ENCODE measurements around the gene KCNAB3. TPM values are rescaled to one million over a fixed set of nuclear protein-coding genes. Genes with fewer than 3 reads are reported as not detected.

Gene KCNAB3
- total RNA-seq, 1 donor from 2014 or later: 0.06 TPM

DNA sequence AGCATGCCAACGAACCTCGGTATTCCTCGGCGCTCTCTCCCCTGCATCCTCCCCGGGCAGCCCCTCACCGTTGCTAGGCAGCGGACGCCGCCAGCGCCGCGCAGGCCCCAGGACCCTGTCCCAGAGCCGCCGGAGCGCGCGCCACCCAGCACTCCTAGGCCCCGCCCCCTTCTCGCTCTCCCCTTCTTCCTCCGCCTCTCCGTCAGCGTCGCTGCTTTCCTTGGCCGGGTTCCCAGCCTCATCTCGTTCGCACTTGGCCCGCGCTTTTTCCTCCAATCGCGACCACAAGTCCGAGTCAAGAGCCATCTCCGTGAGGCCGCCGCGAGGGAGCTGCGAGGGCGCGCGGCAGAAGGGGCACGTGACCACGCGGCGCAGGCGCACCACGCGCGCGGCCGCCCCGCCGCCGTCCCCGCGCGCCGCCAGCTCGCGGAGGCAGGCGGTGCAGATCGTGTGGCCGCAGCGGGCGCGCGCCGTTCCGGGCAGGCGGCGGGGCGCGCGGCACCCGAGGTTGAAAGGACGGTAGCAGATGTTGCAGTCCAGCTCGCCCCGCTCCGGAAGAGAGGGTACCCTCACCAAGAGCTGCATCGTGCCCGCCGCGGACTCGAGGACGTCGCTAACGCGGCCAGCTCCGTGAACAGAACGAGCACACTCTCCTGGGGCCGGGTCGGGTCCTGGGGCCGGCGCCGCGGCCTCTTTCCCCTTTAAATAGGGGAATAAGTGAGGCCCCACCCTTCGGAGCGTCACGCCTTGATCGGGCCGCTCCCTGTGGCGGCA, 13.9 kb downstream of the KCNAB3 start, which contains the start of gene RNF227:
Gene RNF227, minus strand, starts transcription at position 679 of the 774 bp plus-strand sequence. Its CDS starts 94 bp downstream, at position 585.
- no peak for DNase-seq (ENCODE audit: low read depth)
- no peak for TF ChIP-seq CTCF (conservative IDR thresholded peaks at IDR 0.05; ENCODE audit: low read depth, low read length)

DNA sequence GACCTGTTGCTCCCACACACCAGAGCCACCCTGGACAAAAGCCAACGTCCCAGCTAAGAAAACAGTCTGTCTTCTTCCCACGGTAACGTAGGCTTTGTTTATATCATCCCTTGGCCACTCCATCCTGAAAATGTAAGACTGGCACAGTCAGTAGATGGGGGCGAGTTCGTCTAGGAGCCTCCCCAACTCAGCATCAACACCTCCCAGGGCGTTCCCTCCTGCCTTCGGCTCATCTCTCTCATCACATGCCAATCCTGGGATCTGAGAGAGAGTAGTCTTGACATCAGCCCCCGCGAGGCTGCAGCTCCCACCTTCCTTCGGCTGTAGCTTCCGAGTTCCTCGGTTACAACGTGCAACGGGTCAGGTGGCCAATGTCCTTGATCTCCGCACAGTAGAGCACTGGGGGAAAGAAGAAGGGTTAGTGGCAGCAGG, 14.5 kb downstream of the KCNAB3 start:
- H3K4me3 ChIP-seq (ENCODE audit: low read depth, low read length): peak overlapping the region; percentile 65
- DNase-seq (ENCODE audit: low read depth): no peak
- TF ChIP-seq CTCF (conservative IDR thresholded peaks at IDR 0.05; ENCODE audit: low read depth, low read length): no peak

More for the DNA sequence above, 13.9 kb downstream of the KCNAB3 start, which contains the start of gene RNF227:
- peak within 1 kb of the TSS; percentile 65 for H3K4me3 ChIP-seq (ENCODE audit: low read depth, low read length)

GRCh38 chr17:7912927-7913524, 16.6 kb downstream of the KCNAB3 start:
- H3K4me3 ChIP-seq (ENCODE audit: low read depth, low read length): no peak overlapping the region
- no peak for DNase-seq (ENCODE audit: low read depth)
- peak; percentile 93 for TF ChIP-seq CTCF (conservative IDR thresholded peaks at IDR 0.05; ENCODE audit: low read depth, low read length)

DNA sequence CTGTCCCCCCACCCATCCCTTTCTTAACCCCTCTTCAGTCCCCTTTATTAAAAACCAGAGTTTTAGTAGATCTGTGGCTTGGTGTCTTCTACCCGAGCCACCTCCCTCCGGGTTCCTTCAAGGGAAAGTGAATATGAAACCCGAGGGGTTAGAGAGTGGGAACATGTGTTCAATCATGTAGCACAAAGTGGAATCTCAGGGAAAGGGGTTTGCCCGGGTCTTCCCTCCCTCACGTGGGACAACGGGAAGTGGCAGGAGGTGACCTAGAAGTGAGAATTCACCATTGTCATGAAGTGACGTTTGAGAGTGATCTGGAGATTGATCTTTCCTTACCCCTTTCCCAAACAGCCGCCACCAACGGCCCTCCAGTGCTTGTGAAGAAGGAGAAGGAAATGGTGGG, 18.5 kb downstream of the KCNAB3 start:
- H3K4me3 ChIP-seq (ENCODE audit: low read depth, low read length): no peak overlapping the region
- TF ChIP-seq CTCF (conservative IDR thresholded peaks at IDR 0.05; ENCODE audit: low read depth, low read length): no peak

DNA sequence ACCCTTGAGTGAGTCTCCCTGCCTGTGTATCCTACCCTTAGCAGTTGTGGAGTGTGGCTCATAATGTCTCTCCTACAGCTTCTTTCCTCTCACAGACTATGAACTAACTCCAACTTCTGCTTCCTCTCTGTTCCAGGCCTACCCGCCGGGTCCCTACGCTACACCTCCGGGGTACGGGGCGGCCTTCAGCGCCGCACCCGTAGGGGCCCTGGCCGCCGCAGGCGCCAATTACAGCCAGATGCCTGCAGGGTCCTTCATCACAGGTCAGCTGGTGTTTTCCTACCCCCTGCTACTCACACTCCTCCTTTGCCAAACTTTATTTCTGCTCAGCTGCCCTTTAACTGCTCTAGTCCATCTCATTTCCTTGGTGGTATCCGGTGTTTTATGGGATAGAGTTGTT, 18.9 kb downstream of the KCNAB3 start:
- TF ChIP-seq CTCF (conservative IDR thresholded peaks at IDR 0.05; ENCODE audit: low read depth, low read length): no peak
- H3K4me3 ChIP-seq (ENCODE audit: low read depth, low read length): no peak overlapping the region
- no peak for DNase-seq (ENCODE audit: low read depth)

More for the DNA sequence above, 18.5 kb downstream of the KCNAB3 start:
- no peak for DNase-seq (ENCODE audit: low read depth)

- TF ChIP-seq CTCF (conservative IDR thresholded peaks at IDR 0.05; ENCODE audit: low read depth, low read length): no peak
- no peak overlapping the region for H3K4me3 ChIP-seq (ENCODE audit: low read depth, low read length)
- DNase-seq (ENCODE audit: low read depth): no peak
Observed at GRCh38 chr17:7910281-7910680, 19.4 kb downstream of the KCNAB3 start.
